ENCODE measurements around the gene STARD13. TPM values are rescaled to one million over a fixed set of nuclear protein-coding genes. Genes with fewer than 3 reads are reported as not detected.

Gene STARD13
- 0.39 TPM in 1 of 2 replicates, not detected in the other for total RNA-seq (2014; rRNA removed; shearing (Covaris generic))
- 0.48 and 0.57 TPM in 2 replicates for total RNA-seq (2022)
- Bru-seq, nascent RNA: percentile 26 among the genes with signal in this experiment
- percentile 25 among the genes with signal in this experiment for BruChase-seq, experiment 1, labeled RNA remaining after a 6-hour chase
- BruChase-seq, experiment 2, labeled RNA remaining after a 2-hour chase: percentile 31 among the genes with signal in this experiment
- long read RNA-seq: 0 reads

- TF ChIP-seq EZH2phosphoT487 (IDR thresholded peaks at IDR 0.05; ENCODE audit: borderline replicate concordance, low read depth, low read length) (no peak), CTCF (conservative IDR thresholded peaks at IDR 0.05; ENCODE audit: low read length) (no peak)
- H3K4me2 ChIP-seq (ENCODE audit: low read length): peak within 1 kb of the TSS; percentile 17; the same call in 1 of the 2 replicates
- peak within 1 kb of the TSS; percentile 36; the same call in 1 of the 2 replicates for H2AFZ ChIP-seq (ENCODE audit: low read length)
- no peaks in the 10 kb centered on the region for H3K9me2 ChIP-seq (ENCODE audit: insufficient read depth, low read length)
- no peaks in the 10 kb centered on the region for H3K4me1 ChIP-seq (ENCODE audit: insufficient read depth, low read length, poor library complexity, severe bottlenecking)
- DNase-seq (ENCODE audit: low spot score): no peak
- ChIA-PET CTCF (ENCODE audit: unreplicated experiment) (no interaction called here), POLR2A (no interaction called here)
- no peaks in the 10 kb centered on the region for H3K9me3 ChIP-seq (ENCODE audit: low read length)
- H4K20me1 ChIP-seq (ENCODE audit: insufficient read depth, low read length): no peaks in the 10 kb centered on the region
- no peaks in the 10 kb centered on the region for H3K79me2 ChIP-seq (ENCODE audit: insufficient read depth, low read depth, low read length)
- no peaks in the 10 kb centered on the region for H3K36me3 ChIP-seq (ENCODE audit: insufficient read depth, low read length)
- BruUV-seq (replicated peaks): no TSS peak
- H3K4me3 ChIP-seq (ENCODE audit: low read depth, low read length, poor library complexity, severe bottlenecking): no peak within 1 kb of the TSS
- H3K27ac ChIP-seq (ENCODE audit: low read depth, low read length, poor library complexity, severe bottlenecking): no peak within 1 kb of the TSS
- intact Hi-C loops (cut with micrococcal nuclease; ENCODE audit: unreplicated experiment): no loop called here
Measured at GRCh38 chr13:33285420-33286124, at the start of gene STARD13. Gene STARD13 (minus strand): TSS chr13:33285755. CDS start chr13:33285638, 117 bp downstream.

- H3K36me3 ChIP-seq (ENCODE audit: insufficient read depth, low read length): no peaks in the 10 kb centered on the region
- CTCF ChIA-PET (ENCODE audit: unreplicated experiment): no interaction called here
- BruUV-seq (replicated peaks): no TSS peak
- no peak overlapping the region for H3K27ac ChIP-seq (ENCODE audit: low read depth, low read length, poor library complexity, severe bottlenecking)
- no peaks in the 10 kb centered on the region for H3K4me1 ChIP-seq (ENCODE audit: insufficient read depth, low read length, poor library complexity, severe bottlenecking)
- no peaks in the 10 kb centered on the region for H3K9me2 ChIP-seq (ENCODE audit: insufficient read depth, low read length)
- no peak overlapping the region for H3K4me2 ChIP-seq (ENCODE audit: low read length)
- POLR2A ChIA-PET: interaction anchor here (0.6 to 1.7 kb wide), 3 partner anchors 9 to 35 kb away, joined by 3 to 4 read pairs (median 3); no protein-coding TSS in a partner anchor
- no peak for DNase-seq (ENCODE audit: low spot score)
- no peak overlapping the region for H3K4me3 ChIP-seq (ENCODE audit: low read depth, low read length, poor library complexity, severe bottlenecking)
- H4K20me1 ChIP-seq (ENCODE audit: insufficient read depth, low read length): no peaks in the 10 kb centered on the region
- no peaks in the 10 kb centered on the region for H3K79me2 ChIP-seq (ENCODE audit: insufficient read depth, low read depth, low read length)
- H3K9me3 ChIP-seq (ENCODE audit: low read length): no peaks in the 10 kb centered on the region
- no peak overlapping the region for H2AFZ ChIP-seq (ENCODE audit: low read length)
- TF ChIP-seq EZH2phosphoT487 (IDR thresholded peaks at IDR 0.05; ENCODE audit: borderline replicate concordance, low read depth, low read length) (no peak), CTCF (conservative IDR thresholded peaks at IDR 0.05; ENCODE audit: low read length) (no peak)
- intact Hi-C loops (cut with micrococcal nuclease; ENCODE audit: unreplicated experiment): no loop called here
Measured at GRCh38 chr13:33334831-33335230, 49.3 kb upstream of the STARD13 start.

GRCh38 chr13:33331962-33332361 lies 46.4 kb upstream of the STARD13 start:
- Histone ChIP-seq H3K9me3 (ENCODE audit: low read length) (no peaks in the 10 kb centered on the region), H3K27ac (ENCODE audit: low read depth, low read length, poor library complexity, severe bottlenecking) (no peak overlapping the region), H2AFZ (ENCODE audit: low read length) (no peak overlapping the region), H3K4me2 (ENCODE audit: low read length) (no peak overlapping the region), H3K9me2 (ENCODE audit: insufficient read depth, low read length) (no peaks in the 10 kb centered on the region), H4K20me1 (ENCODE audit: insufficient read depth, low read length) (no peaks in the 10 kb centered on the region), H3K36me3 (ENCODE audit: insufficient read depth, low read length) (no peaks in the 10 kb centered on the region), H3K4me3 (ENCODE audit: low read depth, low read length, poor library complexity, severe bottlenecking) (no peak overlapping the region), H3K4me1 (ENCODE audit: insufficient read depth, low read length, poor library complexity, severe bottlenecking) (no peaks in the 10 kb centered on the region), H3K79me2 (ENCODE audit: insufficient read depth, low read depth, low read length) (no peaks in the 10 kb centered on the region)
- POLR2A ChIA-PET: interaction anchor here (1.2 kb wide), 1 partner anchor 9 kb away, joined by 3 read pairs; no protein-coding TSS in a partner anchor
- DNase-seq (ENCODE audit: low spot score): no peak
- intact Hi-C loops (cut with micrococcal nuclease; ENCODE audit: unreplicated experiment): no loop called here
- CTCF ChIA-PET (ENCODE audit: unreplicated experiment): no interaction called here
- TF ChIP-seq EZH2phosphoT487 (IDR thresholded peaks at IDR 0.05; ENCODE audit: borderline replicate concordance, low read depth, low read length) (no peak), CTCF (conservative IDR thresholded peaks at IDR 0.05; ENCODE audit: low read length) (no peak)
- BruUV-seq (replicated peaks): no TSS peak

All from OCI-LY7 (cell line).